Osteocyte (in vitro differentiated cells): ENCODE measurements around the gene OR9Q1. TPM values are rescaled to one million over a fixed set of nuclear protein-coding genes. Genes with fewer than 3 reads are reported as not detected.

Experiments
- DNase-seq: peaks from one replicate; pipeline ENCODE4 v3.0.0; 2021; ENCODE audit warnings: mixed read lengths; ENCODE audit not compliant: unreplicated experiment; ENCODE audit errors: extremely low spot score
- H3K27ac Mint-ChIP-seq: one replicate; pipeline ENCODE4 v1.8.0; 2021; ENCODE audit warnings: mild to moderate bottlenecking, mixed read lengths; ENCODE audit not compliant: unreplicated experiment
- H3K27me3 Mint-ChIP-seq: one replicate; pipeline ENCODE4 v1.8.0; 2021; ENCODE audit warnings: mixed read lengths; ENCODE audit not compliant: unreplicated experiment
- H3K36me3 Mint-ChIP-seq: one replicate; pipeline ENCODE4 v1.8.0; 2021; ENCODE audit warnings: mixed read lengths; ENCODE audit not compliant: unreplicated experiment
- H3K4me1 Mint-ChIP-seq: one replicate; pipeline ENCODE4 v1.8.0; 2021; ENCODE audit warnings: mixed read lengths; ENCODE audit not compliant: unreplicated experiment
- H3K4me3 Mint-ChIP-seq: one replicate; pipeline ENCODE4 v1.8.0; 2021; ENCODE audit warnings: mild to moderate bottlenecking, moderate library complexity, mixed read lengths; ENCODE audit not compliant: unreplicated experiment
- H3K9me3 Mint-ChIP-seq: one replicate; pipeline ENCODE4 v1.8.0; 2021; ENCODE audit warnings: mixed read lengths; ENCODE audit not compliant: unreplicated experiment
- total RNA-seq: library from RNA; stranded (reverse); gene quantifications from 2 replicates; pipeline ENCODE4 v1.2.1, GENCODE V29; 2021
- TF ChIP-seq, protein P1 (sequence below): fragments of 200-600 bp; sonication (generic); IDR thresholded peaks from 2 replicates; pipeline ENCODE4 v1.5.0; 2021; ENCODE audit warnings: antibody characterized with exemption, mild to moderate bottlenecking, moderate library complexity

Gene OR9Q1
- total RNA-seq, 1 donor from 2014 or later = not detected

DNA sequence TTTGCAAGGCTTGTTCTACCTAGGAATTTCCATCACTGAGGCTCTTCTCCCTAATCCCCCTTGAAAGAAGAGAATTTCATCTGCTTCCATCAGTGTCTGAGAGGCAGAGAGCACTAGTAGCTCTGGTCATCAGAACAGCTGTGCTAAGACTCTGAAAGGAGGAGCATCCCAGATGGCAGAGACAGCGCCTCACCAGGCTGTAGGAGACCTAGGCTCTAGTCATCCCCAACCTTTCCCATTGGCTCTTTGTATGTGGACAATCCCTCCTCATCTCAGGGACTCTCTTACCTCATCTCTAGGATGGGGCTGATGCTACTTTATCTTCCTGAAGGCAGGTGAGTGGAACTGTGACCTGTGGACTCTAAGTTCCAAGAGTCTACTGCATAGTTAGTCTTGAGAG, 110.5 kb downstream of the OR9Q1 start:
- Mint-ChIP-seq H3K27me3 (no peaks in the 10 kb centered on the region), H3K4me3 (no peak overlapping the region), H3K4me1 (no peaks in the 10 kb centered on the region), H3K36me3 (no peaks in the 10 kb centered on the region), H3K9me3 (no peaks in the 10 kb centered on the region), H3K27ac (no peak overlapping the region)
- DNase-seq = no peak
- TF ChIP-seq, protein P1, sequence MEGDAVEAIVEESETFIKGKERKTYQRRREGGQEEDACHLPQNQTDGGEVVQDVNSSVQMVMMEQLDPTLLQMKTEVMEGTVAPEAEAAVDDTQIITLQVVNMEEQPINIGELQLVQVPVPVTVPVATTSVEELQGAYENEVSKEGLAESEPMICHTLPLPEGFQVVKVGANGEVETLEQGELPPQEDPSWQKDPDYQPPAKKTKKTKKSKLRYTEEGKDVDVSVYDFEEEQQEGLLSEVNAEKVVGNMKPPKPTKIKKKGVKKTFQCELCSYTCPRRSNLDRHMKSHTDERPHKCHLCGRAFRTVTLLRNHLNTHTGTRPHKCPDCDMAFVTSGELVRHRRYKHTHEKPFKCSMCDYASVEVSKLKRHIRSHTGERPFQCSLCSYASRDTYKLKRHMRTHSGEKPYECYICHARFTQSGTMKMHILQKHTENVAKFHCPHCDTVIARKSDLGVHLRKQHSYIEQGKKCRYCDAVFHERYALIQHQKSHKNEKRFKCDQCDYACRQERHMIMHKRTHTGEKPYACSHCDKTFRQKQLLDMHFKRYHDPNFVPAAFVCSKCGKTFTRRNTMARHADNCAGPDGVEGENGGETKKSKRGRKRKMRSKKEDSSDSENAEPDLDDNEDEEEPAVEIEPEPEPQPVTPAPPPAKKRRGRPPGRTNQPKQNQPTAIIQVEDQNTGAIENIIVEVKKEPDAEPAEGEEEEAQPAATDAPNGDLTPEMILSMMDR = no peak

DNA sequence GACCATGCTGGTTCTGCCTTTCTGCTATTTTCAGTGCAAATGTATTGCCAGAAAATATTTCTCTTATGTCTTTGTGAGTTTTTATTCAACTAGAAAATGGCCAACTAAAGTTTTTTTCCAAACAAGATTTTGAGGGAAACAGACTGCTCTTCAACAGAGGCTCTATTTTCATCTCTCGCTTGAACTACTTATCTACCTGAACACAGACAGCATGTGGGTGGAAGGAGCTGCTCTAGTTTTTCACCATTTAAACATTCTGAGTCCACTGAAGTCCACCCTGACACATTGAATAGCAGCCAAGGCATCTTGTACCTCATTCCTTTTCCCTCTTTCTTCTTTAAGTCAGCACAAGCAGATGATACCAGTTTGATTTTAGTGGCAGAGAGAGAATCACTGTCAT, 111.5 kb downstream of the OR9Q1 start:
- no peak overlapping the region for H3K27ac Mint-ChIP-seq
- H3K9me3 Mint-ChIP-seq = no peaks in the 10 kb centered on the region
- TF ChIP-seq, protein P1 = no peak
- H3K4me3 Mint-ChIP-seq = no peak overlapping the region
- no peaks in the 10 kb centered on the region for H3K4me1 Mint-ChIP-seq
- no peak for DNase-seq
- H3K27me3 Mint-ChIP-seq = no peaks in the 10 kb centered on the region
- H3K36me3 Mint-ChIP-seq = no peaks in the 10 kb centered on the region

DNA sequence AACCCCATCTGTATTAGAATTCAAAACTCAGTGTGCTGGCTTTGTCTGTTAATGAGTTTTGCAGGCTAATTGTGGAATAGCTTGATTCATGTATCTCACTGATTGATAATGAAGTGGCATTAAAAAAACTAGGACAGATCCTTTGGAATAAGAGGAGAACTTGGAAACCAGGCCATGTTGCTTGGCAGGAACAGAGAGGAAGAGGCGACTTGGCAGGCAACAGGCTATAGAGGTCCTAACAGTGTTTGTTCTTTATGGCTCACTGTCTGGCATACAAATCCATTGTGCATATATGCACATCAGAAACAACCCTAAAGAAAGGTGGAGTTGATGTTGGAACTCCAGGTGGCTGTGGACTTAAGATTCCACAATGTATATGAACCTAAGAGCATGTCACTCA, 119.1 kb downstream of the OR9Q1 start:
- H3K4me3 Mint-ChIP-seq = no peak overlapping the region
- TF ChIP-seq, protein P1 = no peak
- H3K9me3 Mint-ChIP-seq = peaks cover 6% of the 10 kb centered on the region
- H3K4me1 Mint-ChIP-seq = no peaks in the 10 kb centered on the region
- no peaks in the 10 kb centered on the region for H3K36me3 Mint-ChIP-seq
- no peaks in the 10 kb centered on the region for H3K27me3 Mint-ChIP-seq
- DNase-seq = no peak
- H3K27ac Mint-ChIP-seq = no peak overlapping the region

DNA sequence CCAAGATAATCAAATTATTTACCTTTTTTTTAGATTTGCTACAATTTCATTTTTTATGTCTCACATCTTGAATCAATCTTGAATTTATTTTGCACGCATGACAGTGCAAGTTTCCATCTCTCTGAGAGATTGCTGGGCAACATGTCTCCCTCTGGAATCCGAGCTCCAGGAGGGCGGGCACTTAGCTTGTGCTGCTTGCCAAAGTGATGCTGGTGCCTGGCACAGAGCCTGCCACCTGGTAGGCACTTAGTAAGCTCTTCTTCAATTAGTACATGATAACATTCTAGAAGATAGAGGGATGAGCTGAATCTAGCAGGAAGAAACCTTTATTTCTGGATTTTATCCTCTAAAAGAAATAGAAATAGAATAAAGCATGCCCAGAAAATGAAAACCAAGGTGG, 129.1 kb downstream of the OR9Q1 start:
- no peak overlapping the region for H3K27ac Mint-ChIP-seq
- TF ChIP-seq, protein P1 = no peak
- no peak for DNase-seq
- peaks cover 3% of the 10 kb centered on the region for H3K9me3 Mint-ChIP-seq
- no peaks in the 10 kb centered on the region for H3K36me3 Mint-ChIP-seq
- no peak overlapping the region for H3K4me3 Mint-ChIP-seq
- no peaks in the 10 kb centered on the region for H3K27me3 Mint-ChIP-seq
- H3K4me1 Mint-ChIP-seq = no peaks in the 10 kb centered on the region

DNA sequence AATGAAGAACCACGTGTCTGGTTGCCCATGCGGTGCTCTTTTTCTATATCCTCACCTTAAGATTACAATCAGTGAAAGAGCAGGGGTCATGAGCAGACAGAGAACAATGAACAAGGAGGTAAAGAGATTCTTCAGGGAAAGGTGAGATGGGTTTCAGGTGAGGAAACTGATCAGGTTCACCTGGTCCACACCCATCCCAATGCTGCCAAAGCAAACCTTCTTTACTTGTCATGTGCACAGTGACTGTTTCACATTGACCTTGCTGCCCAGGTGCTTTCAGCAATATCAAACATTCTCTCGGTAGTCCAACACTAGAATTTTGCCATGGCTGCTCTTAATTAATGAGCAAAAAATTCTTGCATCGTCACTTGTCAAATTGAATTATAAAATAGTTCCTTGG, 140.7 kb downstream of the OR9Q1 start:
- Mint-ChIP-seq H3K27ac (no peak overlapping the region), H3K27me3 (peaks cover 2% of the 10 kb centered on the region), H3K4me3 (no peak overlapping the region), H3K9me3 (no peaks in the 10 kb centered on the region), H3K4me1 (no peaks in the 10 kb centered on the region), H3K36me3 (no peaks in the 10 kb centered on the region)
- TF ChIP-seq, protein P1 = no peak
- no peak for DNase-seq
